Stomach (tissue), 4 donors: ENCODE data around the gene TMEM92.

Source experiments
- EP300 ChIP-seq: sonication (generic); formaldehyde crosslinking; IDR thresholded peaks from one replicate; pipeline ENCODE4 v1.6.1; 2017; ENCODE audit warnings: antibody characterized with exemption
- POLR2A ChIP-seq, 4 donors: fragments of 450-650 bp; IDR thresholded peaks; one replicate each; pipeline ENCODE4 v1.6.1; 2016; ENCODE audit warnings: antibody characterized with exemption in 4 of 4, control low read depth in 2 of 4, mild to moderate bottlenecking in 1 of 4, moderate library complexity in 1 of 4
- POLR2AphosphoS5 ChIP-seq, 3 donors: sonication (generic); formaldehyde crosslinking; IDR thresholded peaks; one replicate each; pipeline ENCODE4 v1.6.1; 2016; ENCODE audit warnings: antibody characterized with exemption in 3 of 3
- TF ChIP-seq, protein P1 (sequence below), 7 experiments: fragments of 450-650 bp in 4 of 7; fragments of 200-600 bp in 3 of 7; sonication (generic) in 3 of 7; IDR thresholded peaks; one replicate each; pipeline ENCODE4 v1.5.1; 2016 to 2019; ENCODE audit warnings: antibody characterized with exemption in 7 of 7, control low read depth in 2 of 7, mild to moderate bottlenecking in 1 of 7

DNA sequence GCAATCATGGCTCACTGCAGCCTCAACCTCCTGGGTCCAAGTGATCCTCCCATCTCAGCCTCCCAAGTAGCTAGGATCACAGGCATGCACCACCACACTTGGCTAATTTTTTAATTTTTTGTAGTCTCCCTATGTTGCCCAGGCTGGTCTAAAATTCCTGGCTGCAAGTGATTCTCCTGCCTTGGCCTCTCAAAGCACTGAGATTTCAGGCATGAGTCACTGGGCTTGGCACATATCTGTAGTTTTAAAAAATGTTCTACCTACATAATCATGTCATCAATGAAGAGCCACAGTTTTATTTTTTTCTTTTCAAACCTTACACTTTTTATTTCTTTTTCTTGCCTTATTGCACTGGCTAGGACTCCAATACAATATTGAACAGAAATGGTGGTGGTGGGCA lies 39.7 kb upstream of the TMEM92 start:
- TF ChIP-seq, protein P1, sequence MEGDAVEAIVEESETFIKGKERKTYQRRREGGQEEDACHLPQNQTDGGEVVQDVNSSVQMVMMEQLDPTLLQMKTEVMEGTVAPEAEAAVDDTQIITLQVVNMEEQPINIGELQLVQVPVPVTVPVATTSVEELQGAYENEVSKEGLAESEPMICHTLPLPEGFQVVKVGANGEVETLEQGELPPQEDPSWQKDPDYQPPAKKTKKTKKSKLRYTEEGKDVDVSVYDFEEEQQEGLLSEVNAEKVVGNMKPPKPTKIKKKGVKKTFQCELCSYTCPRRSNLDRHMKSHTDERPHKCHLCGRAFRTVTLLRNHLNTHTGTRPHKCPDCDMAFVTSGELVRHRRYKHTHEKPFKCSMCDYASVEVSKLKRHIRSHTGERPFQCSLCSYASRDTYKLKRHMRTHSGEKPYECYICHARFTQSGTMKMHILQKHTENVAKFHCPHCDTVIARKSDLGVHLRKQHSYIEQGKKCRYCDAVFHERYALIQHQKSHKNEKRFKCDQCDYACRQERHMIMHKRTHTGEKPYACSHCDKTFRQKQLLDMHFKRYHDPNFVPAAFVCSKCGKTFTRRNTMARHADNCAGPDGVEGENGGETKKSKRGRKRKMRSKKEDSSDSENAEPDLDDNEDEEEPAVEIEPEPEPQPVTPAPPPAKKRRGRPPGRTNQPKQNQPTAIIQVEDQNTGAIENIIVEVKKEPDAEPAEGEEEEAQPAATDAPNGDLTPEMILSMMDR (IDR thresholded peaks at IDR 0.05) = no peak
- TF ChIP-seq EP300 (no peak), POLR2AphosphoS5 (IDR thresholded peaks at IDR 0.05) (no peak), POLR2A (IDR thresholded peaks at IDR 0.05) (no peak)
